Measurements from ENCODE around the gene TIMM22.

DNA sequence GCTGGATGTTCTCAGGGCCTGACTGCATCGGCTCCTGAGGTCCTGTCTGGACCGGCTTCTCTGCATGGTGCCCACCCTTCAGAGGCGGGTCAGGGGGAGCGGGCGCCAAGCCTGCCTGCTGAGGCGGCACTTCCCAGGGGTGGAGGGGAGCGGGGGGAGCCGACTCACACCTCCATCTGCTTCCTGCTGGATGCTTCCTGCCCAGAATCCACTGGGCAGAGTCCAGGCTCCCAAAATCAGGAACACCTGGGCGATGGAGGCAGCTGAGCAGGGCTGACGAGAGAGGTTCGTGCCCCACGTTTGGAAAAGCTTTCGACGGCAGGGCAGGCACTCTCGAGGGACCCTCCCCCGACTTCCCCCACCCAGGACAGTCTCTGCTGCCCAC lies 42.2 kb downstream of the TIMM22 start:
- TF ChIP-seq, protein P1, sequence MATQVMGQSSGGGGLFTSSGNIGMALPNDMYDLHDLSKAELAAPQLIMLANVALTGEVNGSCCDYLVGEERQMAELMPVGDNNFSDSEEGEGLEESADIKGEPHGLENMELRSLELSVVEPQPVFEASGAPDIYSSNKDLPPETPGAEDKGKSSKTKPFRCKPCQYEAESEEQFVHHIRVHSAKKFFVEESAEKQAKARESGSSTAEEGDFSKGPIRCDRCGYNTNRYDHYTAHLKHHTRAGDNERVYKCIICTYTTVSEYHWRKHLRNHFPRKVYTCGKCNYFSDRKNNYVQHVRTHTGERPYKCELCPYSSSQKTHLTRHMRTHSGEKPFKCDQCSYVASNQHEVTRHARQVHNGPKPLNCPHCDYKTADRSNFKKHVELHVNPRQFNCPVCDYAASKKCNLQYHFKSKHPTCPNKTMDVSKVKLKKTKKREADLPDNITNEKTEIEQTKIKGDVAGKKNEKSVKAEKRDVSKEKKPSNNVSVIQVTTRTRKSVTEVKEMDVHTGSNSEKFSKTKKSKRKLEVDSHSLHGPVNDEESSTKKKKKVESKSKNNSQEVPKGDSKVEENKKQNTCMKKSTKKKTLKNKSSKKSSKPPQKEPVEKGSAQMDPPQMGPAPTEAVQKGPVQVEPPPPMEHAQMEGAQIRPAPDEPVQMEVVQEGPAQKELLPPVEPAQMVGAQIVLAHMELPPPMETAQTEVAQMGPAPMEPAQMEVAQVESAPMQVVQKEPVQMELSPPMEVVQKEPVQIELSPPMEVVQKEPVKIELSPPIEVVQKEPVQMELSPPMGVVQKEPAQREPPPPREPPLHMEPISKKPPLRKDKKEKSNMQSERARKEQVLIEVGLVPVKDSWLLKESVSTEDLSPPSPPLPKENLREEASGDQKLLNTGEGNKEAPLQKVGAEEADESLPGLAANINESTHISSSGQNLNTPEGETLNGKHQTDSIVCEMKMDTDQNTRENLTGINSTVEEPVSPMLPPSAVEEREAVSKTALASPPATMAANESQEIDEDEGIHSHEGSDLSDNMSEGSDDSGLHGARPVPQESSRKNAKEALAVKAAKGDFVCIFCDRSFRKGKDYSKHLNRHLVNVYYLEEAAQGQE (IDR thresholded peaks at IDR 0.05; ENCODE audit: insufficient replicate concordance, low read depth), result no peak
- TF ChIP-seq, protein P2, sequence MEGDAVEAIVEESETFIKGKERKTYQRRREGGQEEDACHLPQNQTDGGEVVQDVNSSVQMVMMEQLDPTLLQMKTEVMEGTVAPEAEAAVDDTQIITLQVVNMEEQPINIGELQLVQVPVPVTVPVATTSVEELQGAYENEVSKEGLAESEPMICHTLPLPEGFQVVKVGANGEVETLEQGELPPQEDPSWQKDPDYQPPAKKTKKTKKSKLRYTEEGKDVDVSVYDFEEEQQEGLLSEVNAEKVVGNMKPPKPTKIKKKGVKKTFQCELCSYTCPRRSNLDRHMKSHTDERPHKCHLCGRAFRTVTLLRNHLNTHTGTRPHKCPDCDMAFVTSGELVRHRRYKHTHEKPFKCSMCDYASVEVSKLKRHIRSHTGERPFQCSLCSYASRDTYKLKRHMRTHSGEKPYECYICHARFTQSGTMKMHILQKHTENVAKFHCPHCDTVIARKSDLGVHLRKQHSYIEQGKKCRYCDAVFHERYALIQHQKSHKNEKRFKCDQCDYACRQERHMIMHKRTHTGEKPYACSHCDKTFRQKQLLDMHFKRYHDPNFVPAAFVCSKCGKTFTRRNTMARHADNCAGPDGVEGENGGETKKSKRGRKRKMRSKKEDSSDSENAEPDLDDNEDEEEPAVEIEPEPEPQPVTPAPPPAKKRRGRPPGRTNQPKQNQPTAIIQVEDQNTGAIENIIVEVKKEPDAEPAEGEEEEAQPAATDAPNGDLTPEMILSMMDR (IDR thresholded peaks at IDR 0.05; ENCODE audit: insufficient read depth, low read length), result no peak

Data from HL-60 (cell line).